K562 (cell line): ENCODE measurements around the gene SEZ6.

ENCODE experiments used
- ELK1 ChIP-seq: sonication (generic); formaldehyde crosslinking; IDR thresholded peaks from 2 replicates; pipeline ENCODE4 v1.8.1; 2022; ENCODE audit warnings: missing genetic modification reagents
- EZH2 ChIP-seq: IDR thresholded peaks from 2 replicates; pipeline ENCODE4 v1.6.1; 2012; ENCODE audit warnings: low read depth, mild to moderate bottlenecking, inconsistent platforms, low read length, borderline replicate concordance
- FOXP1 ChIP-seq: sonication (generic); formaldehyde crosslinking; IDR thresholded peaks from 2 replicates; pipeline ENCODE4 v1.8.0; 2022; ENCODE audit warnings: mild to moderate bottlenecking, missing genetic modification reagents
- HDAC2 ChIP-seq: fragments of 450-650 bp; IDR thresholded peaks from 2 replicates; pipeline ENCODE4 v1.6.1; 2016; ENCODE audit warnings: mild to moderate bottlenecking
- HNRNPUL1 ChIP-seq: fragments of 200-400 bp; formaldehyde crosslinking; IDR thresholded peaks from 2 replicates; pipeline ENCODE4 v1.6.1; 2017; ENCODE audit warnings: low read length
- RFX5 ChIP-seq: IDR thresholded peaks from 2 replicates; pipeline ENCODE4 v1.6.1; 2011; ENCODE audit warnings: low read depth, mild to moderate bottlenecking, improper control_type of control experiment, low read length
- SMC3 ChIP-seq: conservative IDR thresholded peaks from 2 replicates; pipeline ENCODE4 v1.6.1; 2011; ENCODE audit warnings: low read depth, low read length, improper control_type of control experiment; ENCODE audit not compliant: insufficient read depth
- TRIM28 ChIP-seq: fragments of 450-650 bp; IDR thresholded peaks from 2 replicates; pipeline ENCODE4 v1.6.1; 2017
- ZNF274 ChIP-seq: IDR thresholded peaks from 2 replicates; pipeline ENCODE4 v1.6.1; 2011; ENCODE audit warnings: low read depth, mild to moderate bottlenecking, low read length, moderate library complexity, borderline replicate concordance

DNA sequence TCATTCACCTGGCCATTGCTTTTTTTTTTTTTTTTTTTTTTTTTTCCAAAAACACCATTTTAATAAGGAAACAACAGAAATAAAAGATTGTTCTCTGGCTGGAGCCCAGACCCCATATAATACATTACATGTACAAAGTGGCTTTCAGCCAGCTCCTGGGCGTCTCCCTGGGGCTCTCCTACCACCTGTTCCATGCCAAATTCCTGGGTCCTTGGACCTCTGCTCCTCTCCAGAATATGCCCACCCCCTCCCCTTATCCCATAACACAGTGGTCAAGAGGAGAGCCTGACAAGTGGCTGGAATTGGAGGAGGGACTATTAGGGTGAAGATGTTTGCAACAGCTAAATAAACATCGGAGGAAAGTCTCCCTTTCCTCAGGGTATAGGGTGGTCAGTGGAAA, 50.9 kb downstream of the SEZ6 start:
- no peak for TF ChIP-seq RFX5
- TF ChIP-seq HDAC2, result no peak
- TF ChIP-seq TRIM28, result no peak
- no peak for TF ChIP-seq FOXP1
- TF ChIP-seq HNRNPUL1, result no peak
- TF ChIP-seq EZH2, result no peak
- no peak for TF ChIP-seq ELK1
- no peak for TF ChIP-seq ZNF274
- no peak for TF ChIP-seq SMC3
